Cardiac muscle cell (in vitro differentiated cells and primary cell): Measurements from ENCODE around the gene SPTSSA. TPM values are rescaled to one million over a fixed set of nuclear protein-coding genes. Genes with fewer than 3 reads are reported as not detected.

Experiments
- DNase-seq, 2 donors: peaks; one replicate each; pipeline versions ENCODE4 v3.0.0 to v3.0.0-alpha.2; 2010 to 2017; ENCODE audit warnings: low read depth in 1 of 2, low spot score in 1 of 2
- H3K27ac ChIP-seq: fragments of 200-600 bp; sonication (generic); 2 replicates; pipeline ENCODE4 v1.5.1; 2016
- H3K27me3 ChIP-seq: fragments of 200-600 bp; sonication (generic); 2 replicates; pipeline ENCODE4 v1.6.0; 2016; ENCODE audit warnings: control low read depth
- H3K36me3 ChIP-seq: fragments of 200-600 bp; sonication (generic); 2 replicates; pipeline ENCODE4 v1.5.1; 2016; ENCODE audit warnings: control low read depth
- H3K4me1 ChIP-seq: fragments of 200-600 bp; sonication (generic); 2 replicates; pipeline ENCODE4 v1.8.1; 2017; ENCODE audit warnings: low read depth, mild to moderate bottlenecking, mixed run types
- H3K4me3 ChIP-seq: fragments of 200-600 bp; sonication (generic); 2 replicates; pipeline ENCODE4 v1.5.1; 2016; ENCODE audit warnings: mild to moderate bottlenecking
- H3K9me3 ChIP-seq: fragments of 200-600 bp; sonication (generic); 2 replicates; pipeline ENCODE4 v1.5.1; 2017; ENCODE audit warnings: low read depth, mild to moderate bottlenecking, control low read depth
- CTCF ChIP-seq: IDR thresholded peaks from 2 replicates; pipeline ENCODE4 v1.5.1; 2012; ENCODE audit warnings: low read depth, mild to moderate bottlenecking, low read length
- polyA plus RNA-seq: library from polyadenylated mRNA; unstranded; fragments of >200 nt; fragmentation: Nextera tagmentation; extraction: Ambion mirVana; gene quantifications from 2 replicates; pipeline ENCODE4 v1.2.1, GENCODE V29; 2016
- total RNA-seq: library from RNA; depleted of rRNA; stranded (reverse); fragments of >200 nt; gene quantifications from 2 replicates; pipeline ENCODE4 v1.2.3, GENCODE V29; 2016

Gene SPTSSA
- total and polyA plus RNA-seq, 2 experiments from 2014 or later, result 12.5 to 38.0 TPM

DNA sequence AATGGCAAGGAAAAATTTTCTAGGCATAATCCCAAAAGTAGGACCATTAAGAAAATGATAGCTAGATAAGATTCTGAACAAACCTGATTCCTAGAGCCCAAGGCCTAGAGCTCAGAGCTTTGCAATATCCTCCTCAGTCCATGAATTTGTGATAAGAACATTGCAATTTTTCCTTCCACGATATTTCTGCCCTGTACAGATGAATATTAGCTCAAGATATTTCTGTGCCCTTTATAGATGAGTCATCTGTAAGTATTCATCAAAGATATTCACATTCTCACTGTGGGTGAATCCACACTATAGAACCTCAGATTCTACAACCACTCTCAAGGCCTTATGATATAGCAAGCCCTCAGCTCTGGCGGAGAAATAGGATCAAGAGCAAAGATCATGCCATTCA lies 40.0 kb upstream of the SPTSSA start:
- no peak overlapping the region for H3K4me3 ChIP-seq
- H3K36me3 ChIP-seq, result no peaks in the 10 kb centered on the region
- peaks cover 4% of the 10 kb centered on the region for H3K4me1 ChIP-seq
- DNase-seq, result peak in 1 of 2 donors; percentile 47
- H3K27ac ChIP-seq, result no peak overlapping the region
- no peak for TF ChIP-seq CTCF
- H3K9me3 ChIP-seq, result no peaks in the 10 kb centered on the region
- H3K27me3 ChIP-seq, result no peaks in the 10 kb centered on the region

DNA sequence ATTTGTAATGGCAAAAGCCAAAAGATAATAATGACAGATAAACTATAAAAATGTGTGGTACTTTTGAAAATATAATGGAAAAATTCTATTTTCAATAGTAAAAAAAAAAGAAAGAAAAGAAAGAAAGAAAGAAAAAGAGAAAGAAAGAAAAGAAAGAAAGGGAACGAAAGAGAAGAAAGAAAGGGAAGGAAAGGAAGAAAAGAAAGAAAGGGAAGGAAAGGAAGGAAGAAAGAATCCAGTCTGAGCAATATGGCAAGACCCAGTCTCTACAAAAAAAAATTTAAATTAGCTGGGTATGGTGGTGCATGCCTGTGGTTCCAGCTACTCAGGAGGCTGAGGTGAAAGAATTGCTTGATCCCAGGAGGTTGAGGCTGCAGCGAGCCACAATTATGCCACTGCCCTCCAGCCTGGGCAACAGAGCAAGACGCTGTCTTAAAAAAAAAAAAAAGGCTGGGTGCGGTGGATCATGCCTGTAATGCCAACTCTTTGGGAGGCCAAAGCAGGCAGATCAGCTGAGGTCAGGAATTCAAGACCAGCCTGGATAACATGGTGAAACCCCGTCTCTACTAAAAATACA lies 39.1 kb upstream of the SPTSSA start:
- Histone ChIP-seq H3K27ac (no peak overlapping the region), H3K4me3 (no peak overlapping the region), H3K27me3 (no peaks in the 10 kb centered on the region), H3K36me3 (no peaks in the 10 kb centered on the region), H3K4me1 (peaks cover 4% of the 10 kb centered on the region), H3K9me3 (no peaks in the 10 kb centered on the region)
- no peak for TF ChIP-seq CTCF
- no peak for DNase-seq

DNA sequence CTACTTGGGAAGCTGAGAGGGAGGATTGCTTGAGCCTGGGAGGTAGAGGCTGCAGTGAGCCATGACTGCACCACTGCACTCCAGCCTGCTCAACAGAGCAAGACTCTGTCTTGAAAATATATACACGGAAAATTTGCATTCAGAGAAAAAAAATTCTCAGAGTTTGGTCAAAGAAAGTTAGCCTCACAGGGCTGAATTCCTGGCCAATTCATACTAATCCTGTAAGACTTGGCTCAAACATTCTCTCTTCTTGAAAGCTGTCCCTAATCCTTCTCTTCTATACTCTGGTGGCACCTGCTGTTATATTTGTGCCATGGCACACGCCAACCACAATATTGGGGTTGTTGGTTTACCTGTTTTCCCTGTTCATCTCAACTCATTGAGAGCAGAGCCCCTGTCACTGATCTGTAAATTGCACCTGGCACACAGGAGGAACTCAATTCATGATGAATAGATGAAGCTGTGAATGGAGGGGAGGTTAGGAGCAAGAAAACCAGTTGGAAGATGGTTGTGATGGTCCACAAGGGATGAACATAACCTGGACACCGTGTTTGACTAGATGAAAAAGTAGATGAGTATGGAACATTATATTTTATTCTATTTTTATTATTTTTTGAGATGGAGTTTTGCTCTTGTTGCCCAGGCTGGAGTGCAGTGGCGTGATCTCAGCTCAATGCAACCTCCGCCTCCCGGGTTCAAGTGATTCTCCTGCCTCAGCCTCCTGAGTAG lies 36.8 kb upstream of the SPTSSA start:
- Histone ChIP-seq H3K36me3 (no peaks in the 10 kb centered on the region), H3K4me3 (no peak overlapping the region), H3K4me1 (peaks cover 4% of the 10 kb centered on the region), H3K27ac (no peak overlapping the region), H3K27me3 (no peaks in the 10 kb centered on the region), H3K9me3 (no peaks in the 10 kb centered on the region)
- TF ChIP-seq CTCF, result peak; percentile 27
- DNase-seq, result peak; percentile 28 to 34

DNA sequence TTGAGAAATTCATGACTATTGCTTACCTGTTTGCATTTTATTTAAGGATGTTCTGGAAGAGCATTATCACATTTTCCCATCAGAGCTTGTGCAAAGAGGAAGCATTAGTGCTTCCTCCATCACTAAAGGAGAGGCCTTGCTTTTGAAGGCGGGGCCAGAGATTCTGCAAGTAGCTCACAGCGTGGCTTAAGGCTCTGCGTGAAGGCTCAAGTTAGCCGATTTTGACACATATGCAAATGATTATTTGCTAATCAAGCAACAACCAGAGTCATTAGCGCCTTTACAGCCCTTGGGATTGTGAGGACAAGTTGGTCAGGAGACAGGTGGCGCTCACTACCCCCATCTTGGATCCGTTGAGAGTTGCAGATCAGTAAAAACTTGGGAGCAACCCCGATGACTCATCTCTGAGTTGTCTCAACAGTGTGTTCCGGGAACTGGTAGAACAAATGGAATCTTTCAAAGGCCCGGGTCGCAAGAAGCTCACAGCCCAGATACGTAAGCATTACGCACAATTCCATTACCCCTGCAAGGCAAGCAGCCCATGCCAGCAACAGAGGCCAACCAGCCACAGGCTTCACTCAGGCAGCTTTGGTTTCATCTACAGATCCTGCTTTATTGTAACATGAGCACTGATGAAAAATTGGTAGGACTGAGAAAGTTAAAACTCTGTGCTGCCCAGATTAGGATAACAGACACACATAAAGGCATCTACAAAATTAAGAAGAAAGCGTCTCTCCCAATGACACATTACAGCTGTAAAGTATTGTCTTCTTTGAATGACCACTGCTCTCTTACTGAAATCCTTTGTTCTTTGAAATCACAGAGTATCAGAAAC lies 34.9 kb upstream of the SPTSSA start:
- no peaks in the 10 kb centered on the region for H3K36me3 ChIP-seq
- H3K4me1 ChIP-seq, result peaks cover 4% of the 10 kb centered on the region
- peak in 1 of 2 donors; percentile 99 for DNase-seq
- no peaks in the 10 kb centered on the region for H3K9me3 ChIP-seq
- H3K4me3 ChIP-seq, result no peak overlapping the region
- no peaks in the 10 kb centered on the region for H3K27me3 ChIP-seq
- TF ChIP-seq CTCF, result peak; percentile 37
- no peak overlapping the region for H3K27ac ChIP-seq

GRCh38 chr14:34496007-34496678 lies 34.1 kb upstream of the SPTSSA start:
- no peaks in the 10 kb centered on the region for H3K27me3 ChIP-seq
- no peak for TF ChIP-seq CTCF
- no peak overlapping the region for H3K27ac ChIP-seq
- no peaks in the 10 kb centered on the region for H3K36me3 ChIP-seq
- peaks cover 4% of the 10 kb centered on the region for H3K4me1 ChIP-seq
- DNase-seq, result peak in 1 of 2 donors; percentile 77
- H3K9me3 ChIP-seq, result no peaks in the 10 kb centered on the region
- H3K4me3 ChIP-seq, result no peak overlapping the region
